Measurements from ENCODE around the gene TCF21.

GRCh38 chr6:133888929-133889556, at the start of gene TCF21:
- no peak for TF ChIP-seq CTCF (IDR thresholded peaks at IDR 0.05)
- no peak for TF ChIP-seq POLR2A (IDR thresholded peaks at IDR 0.05)

Data from right lobe of liver (tissue), 4 donors.